ENCODE measurements around the gene PFDN6. TPM values are rescaled to one million over a fixed set of nuclear protein-coding genes. Genes with fewer than 3 reads are reported as not detected.

PFDN6 gene
- total and polyA plus RNA-seq, 10 of the 15 experiments (the other 5 are each of a cell fraction or from before 2014, with no cell fraction given), result 3.1 to 168 (median 82.6) TPM

DNA sequence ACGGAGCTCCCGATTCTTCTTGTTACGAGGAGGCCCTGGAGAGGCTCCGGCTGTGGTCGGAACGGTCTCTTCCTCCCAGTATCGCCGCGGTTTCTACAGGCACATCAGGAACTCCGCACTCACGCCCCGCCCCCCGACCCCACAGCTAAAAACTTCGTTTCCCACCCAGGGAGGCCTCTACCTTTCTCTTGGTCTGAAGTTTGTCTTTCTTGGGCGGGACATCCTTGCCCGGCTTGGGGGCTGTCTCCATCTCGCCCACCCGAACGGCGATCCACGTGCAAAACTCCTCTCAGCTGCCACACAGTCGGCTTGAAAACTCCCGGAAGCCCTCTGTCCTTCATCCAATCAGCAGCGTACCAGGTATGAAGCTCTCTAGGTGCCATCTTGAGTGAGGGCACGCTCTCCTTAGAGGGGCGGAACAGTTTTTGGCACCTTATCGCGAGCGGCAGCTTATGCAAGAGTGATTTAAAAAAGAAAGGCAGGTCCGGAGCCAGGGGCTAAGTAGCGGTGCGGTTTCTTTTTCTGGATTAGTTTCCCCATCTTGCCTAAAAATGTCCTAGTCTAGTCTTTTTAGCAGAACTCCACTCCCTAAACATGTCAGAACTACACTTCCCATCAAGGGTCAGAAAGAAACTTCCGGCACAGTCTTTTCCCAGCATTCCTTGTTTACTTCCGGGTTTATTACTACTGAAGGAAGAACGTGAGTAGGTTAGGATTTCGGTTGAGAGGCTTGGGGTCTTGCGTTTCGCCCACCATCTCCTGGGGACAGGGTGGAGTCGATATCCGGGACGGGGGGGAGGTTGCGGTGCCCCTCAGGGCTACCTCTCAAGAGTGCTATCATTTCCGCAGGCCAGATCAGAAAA lies at the start of gene PFDN6, which contains the start of gene WDR46 (continued):
- TF ChIP-seq, protein P1, sequence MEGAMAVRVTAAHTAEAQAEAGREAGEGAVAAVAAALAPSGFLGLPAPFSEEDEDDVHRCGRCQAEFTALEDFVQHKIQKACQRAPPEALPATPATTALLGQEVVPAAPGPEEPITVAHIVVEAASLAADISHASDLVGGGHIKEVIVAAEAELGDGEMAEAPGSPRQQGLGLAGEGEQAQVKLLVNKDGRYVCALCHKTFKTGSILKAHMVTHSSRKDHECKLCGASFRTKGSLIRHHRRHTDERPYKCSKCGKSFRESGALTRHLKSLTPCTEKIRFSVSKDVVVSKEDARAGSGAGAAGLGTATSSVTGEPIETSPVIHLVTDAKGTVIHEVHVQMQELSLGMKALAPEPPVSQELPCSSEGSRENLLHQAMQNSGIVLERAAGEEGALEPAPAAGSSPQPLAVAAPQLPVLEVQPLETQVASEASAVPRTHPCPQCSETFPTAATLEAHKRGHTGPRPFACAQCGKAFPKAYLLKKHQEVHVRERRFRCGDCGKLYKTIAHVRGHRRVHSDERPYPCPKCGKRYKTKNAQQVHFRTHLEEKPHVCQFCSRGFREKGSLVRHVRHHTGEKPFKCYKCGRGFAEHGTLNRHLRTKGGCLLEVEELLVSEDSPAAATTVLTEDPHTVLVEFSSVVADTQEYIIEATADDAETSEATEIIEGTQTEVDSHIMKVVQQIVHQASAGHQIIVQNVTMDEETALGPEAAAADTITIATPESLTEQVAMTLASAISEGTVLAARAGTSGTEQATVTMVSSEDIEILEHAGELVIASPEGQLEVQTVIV (IDR thresholded peaks at IDR 0.05; ENCODE audit: borderline replicate concordance, partially characterized antibody), result peak; percentile 60
- TF ChIP-seq MTA2 (IDR thresholded peaks at IDR 0.05; ENCODE audit: low read depth), result peak; percentile 92
- TF ChIP-seq GATAD2B (conservative IDR thresholded peaks at IDR 0.05; ENCODE audit: low read depth), result peak; percentile 10; the same call in 1 of the 2 replicates
- peak; percentile 48; the same call in 1 of the 2 replicates for TF ChIP-seq CBFB (IDR thresholded peaks at IDR 0.05; ENCODE audit: low read depth)
- TF ChIP-seq, protein P2, sequence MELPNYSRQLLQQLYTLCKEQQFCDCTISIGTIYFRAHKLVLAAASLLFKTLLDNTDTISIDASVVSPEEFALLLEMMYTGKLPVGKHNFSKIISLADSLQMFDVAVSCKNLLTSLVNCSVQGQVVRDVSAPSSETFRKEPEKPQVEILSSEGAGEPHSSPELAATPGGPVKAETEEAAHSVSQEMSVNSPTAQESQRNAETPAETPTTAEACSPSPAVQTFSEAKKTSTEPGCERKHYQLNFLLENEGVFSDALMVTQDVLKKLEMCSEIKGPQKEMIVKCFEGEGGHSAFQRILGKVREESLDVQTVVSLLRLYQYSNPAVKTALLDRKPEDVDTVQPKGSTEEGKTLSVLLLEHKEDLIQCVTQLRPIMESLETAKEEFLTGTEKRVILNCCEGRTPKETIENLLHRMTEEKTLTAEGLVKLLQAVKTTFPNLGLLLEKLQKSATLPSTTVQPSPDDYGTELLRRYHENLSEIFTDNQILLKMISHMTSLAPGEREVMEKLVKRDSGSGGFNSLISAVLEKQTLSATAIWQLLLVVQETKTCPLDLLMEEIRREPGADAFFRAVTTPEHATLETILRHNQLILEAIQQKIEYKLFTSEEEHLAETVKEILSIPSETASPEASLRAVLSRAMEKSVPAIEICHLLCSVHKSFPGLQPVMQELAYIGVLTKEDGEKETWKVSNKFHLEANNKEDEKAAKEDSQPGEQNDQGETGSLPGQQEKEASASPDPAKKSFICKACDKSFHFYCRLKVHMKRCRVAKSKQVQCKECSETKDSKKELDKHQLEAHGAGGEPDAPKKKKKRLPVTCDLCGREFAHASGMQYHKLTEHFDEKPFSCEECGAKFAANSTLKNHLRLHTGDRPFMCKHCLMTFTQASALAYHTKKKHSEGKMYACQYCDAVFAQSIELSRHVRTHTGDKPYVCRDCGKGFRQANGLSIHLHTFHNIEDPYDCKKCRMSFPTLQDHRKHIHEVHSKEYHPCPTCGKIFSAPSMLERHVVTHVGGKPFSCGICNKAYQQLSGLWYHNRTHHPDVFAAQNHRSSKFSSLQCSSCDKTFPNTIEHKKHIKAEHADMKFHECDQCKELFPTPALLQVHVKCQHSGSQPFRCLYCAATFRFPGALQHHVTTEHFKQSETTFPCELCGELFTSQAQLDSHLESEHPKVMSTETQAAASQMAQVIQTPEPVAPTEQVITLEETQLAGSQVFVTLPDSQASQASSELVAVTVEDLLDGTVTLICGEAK (IDR thresholded peaks at IDR 0.05; ENCODE audit: borderline replicate concordance), result peak; percentile 99
- TF ChIP-seq CHD1 (IDR thresholded peaks at IDR 0.05; ENCODE audit: low read depth, low read length), result no peak
- TF ChIP-seq, protein P3, sequence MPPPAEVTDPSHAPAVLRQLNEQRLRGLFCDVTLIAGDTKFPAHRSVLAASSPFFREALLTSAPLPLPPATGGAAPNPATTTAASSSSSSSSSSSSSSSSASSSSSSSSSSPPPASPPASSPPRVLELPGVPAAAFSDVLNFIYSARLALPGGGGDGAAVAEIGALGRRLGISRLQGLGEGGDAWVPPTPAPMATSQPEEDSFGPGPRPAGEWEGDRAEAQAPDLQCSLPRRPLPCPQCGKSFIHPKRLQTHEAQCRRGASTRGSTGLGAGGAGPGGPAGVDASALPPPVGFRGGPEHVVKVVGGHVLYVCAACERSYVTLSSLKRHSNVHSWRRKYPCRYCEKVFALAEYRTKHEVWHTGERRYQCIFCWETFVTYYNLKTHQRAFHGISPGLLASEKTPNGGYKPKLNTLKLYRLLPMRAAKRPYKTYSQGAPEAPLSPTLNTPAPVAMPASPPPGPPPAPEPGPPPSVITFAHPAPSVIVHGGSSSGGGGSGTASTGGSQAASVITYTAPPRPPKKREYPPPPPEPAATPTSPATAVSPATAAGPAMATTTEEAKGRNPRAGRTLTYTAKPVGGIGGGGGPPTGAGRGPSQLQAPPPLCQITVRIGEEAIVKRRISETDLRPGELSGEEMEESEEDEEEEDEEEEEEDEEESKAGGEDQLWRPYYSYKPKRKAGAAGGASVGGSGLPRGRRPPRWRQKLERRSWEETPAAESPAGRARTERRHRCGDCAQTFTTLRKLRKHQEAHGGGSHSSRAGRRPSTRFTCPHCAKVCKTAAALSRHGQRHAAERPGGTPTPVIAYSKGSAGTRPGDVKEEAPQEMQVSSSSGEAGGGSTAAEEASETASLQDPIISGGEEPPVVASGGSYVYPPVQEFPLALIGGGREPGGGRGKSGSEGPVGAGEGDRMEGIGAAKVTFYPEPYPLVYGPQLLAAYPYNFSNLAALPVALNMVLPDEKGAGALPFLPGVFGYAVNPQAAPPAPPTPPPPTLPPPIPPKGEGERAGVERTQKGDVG (CRISPR knock-in tag; IDR thresholded peaks at IDR 0.05), result no peak
- no peak for TF ChIP-seq MEF2B (IDR thresholded peaks at IDR 0.05; ENCODE audit: partially characterized antibody, poor library complexity, severe bottlenecking)
- TF ChIP-seq POLR2AphosphoS5 (IDR thresholded peaks at IDR 0.05; ENCODE audit: low read length), result peak; percentile 80
- no peak for TF ChIP-seq SMAD1 (IDR thresholded peaks at IDR 0.05; ENCODE audit: low read depth, partially characterized antibody)
- TF ChIP-seq NR2C2 (IDR thresholded peaks at IDR 0.05; ENCODE audit: borderline replicate concordance, control insufficient read depth, insufficient read length, low read depth), result peak; percentile 84
- no peak for TF ChIP-seq MYB (IDR thresholded peaks at IDR 0.05; ENCODE audit: borderline replicate concordance, low read depth, low read length)
- TF ChIP-seq HDAC6 (IDR thresholded peaks at IDR 0.05; ENCODE audit: unreplicated experiment), result no peak
- TF ChIP-seq, protein P4, sequence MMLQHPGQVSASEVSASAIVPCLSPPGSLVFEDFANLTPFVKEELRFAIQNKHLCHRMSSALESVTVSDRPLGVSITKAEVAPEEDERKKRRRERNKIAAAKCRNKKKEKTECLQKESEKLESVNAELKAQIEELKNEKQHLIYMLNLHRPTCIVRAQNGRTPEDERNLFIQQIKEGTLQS (IDR thresholded peaks at IDR 0.05; ENCODE audit: borderline replicate concordance, extremely low read depth, low read depth, low read length), result no peak; the same call in 1 of the 2 replicates
- TF ChIP-seq SREBF2 (IDR thresholded peaks at IDR 0.05; ENCODE audit: low read length), result peak; percentile 28; the same call in 1 of the 2 replicates
- TF ChIP-seq ZNF384 (IDR thresholded peaks at IDR 0.05; ENCODE audit: borderline replicate concordance, low read depth, low read length), result no peak
